ENCODE measurements around the gene ZNF799. TPM values are rescaled to one million over a fixed set of nuclear protein-coding genes. Genes with fewer than 3 reads are reported as not detected.
"Not testable (repeated sequence)": the region's sequence is repeated elsewhere in the genome, so short reads cannot be mapped to it uniquely, and the experiment has no call there.

The ZNF799 gene
- total RNA-seq, result 2.3 TPM

DNA sequence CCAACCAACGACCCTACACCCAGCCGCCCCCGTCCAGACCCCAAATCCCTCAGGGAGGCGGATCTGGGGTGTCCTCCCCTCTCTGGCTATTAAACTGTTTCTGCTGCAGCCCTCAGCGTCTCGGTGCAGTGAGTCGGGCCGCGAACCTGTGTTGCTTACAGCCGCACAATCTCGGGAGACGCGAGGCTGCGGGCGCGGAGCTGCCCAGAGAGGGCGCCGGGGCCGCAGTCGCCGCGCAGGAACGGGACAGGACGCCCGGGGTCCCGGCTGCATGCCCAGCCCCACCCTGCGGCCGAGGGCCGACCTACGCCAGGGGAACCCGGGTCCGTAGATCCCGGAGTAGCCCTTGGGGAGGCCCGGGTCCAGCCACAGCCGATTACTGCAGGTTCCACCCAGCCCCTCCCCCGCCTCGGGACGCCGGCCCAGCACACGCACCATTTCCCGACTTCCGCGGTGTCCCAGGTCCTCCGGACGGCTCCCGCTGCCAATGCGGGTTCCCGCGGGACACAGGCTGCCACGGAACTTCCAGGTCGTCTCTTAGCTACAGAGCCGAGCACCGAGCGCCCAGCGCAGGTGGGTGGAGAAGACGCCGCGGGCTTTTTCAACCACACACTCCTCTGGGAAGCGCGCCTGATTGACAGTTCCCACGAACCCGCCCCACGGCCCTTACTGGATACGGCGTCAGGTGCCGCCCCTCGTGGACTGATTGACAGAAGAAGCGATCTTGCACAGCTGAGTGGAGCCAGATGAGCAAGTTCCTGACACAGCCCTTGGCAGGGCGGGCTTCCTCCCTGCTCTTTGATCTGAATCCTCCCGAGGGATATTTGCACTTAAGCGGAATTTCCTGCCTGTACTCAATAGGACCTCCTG is at the start of gene ZNF799:
Gene ZNF799 (minus strand): TSS at position 639 of the 870 bp plus-strand sequence. CDS start 201 bp downstream, at position 438.
- ATAC-seq, result peak; percentile 100

DNA sequence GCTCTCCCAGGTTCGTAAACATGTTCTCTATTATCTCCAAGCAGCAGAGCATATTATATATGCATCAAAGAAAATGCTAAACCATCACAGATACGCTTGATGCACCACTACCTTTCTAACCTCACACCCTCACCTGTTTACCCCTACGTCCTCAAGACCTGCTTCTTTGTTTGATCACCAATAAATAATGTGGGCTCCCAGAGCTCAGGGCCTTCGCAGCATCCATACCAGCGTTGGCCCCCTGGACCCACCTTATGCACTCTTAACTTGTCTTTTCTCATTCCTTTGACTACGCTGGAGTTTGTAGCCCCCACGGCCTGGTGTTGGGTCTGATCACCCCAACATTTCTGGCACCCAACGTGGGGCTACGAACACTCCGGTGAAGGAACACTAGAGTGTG is 49.8 kb upstream of the ZNF799 start:
- ATAC-seq, result no peak

DNA sequence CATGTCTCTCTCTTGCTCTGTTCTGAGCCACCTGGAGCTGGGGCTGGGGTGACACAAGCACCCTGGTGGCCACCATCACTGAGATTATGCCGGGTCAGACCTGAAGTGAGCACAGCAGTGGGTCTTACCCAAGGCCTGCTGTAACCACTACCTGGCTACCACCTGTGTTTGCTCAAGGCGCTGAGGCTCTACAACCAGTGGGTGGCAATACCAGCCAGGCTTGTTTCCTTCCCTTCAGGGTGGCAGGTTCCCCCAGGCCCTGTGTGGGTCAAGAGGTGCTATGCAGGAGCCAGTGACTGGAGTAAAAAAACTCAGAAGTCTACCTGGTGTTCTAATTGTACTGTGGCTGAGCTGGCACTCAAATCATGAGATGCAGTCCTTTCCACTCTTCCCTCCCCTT is 47.7 kb upstream of the ZNF799 start:
- no peak for ATAC-seq

DNA sequence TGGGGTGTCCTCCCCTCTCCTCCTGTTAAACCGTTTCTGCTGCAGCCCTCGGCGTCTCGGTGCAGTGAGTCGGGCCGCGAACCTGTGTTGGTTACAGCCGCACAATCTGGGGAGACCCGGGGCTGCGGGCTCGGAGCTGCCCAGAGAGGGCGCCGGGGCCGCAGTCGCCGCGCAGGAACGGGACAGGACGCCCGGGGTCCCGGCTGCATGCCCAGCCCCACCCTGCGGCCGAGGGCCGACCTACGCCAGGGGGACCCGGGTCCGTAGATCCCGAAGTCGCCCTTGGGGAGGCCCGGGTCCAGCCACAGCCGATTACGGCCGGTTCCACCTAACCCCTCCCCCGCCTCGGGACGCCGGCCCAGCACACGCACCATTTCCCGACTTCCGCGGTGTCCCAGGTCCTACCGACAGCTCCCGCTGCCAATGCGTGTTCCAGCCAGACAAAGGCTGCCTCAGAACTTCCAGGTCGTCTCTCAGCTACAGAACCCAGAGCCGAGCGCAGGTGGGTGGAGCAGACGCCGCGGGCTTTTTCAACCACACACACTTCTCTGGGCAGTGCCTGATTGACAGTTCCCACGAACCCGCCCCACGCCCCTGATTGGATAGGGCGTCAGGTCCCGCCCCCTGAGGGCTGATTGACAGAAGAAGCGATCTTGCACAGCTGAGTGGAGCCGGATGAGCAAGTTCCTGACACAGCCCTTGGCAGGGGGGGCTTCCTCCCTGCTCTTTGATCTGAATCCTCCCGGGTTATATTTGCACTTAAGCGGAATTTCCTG is 39.7 kb upstream of the ZNF799 start, which contains the start of gene ZNF443:
Gene ZNF443 (minus strand): TSS at position 481 of the 776 bp plus-strand sequence. CDS start 107 bp downstream, at position 374.
- peak; percentile 100 for ATAC-seq

DNA sequence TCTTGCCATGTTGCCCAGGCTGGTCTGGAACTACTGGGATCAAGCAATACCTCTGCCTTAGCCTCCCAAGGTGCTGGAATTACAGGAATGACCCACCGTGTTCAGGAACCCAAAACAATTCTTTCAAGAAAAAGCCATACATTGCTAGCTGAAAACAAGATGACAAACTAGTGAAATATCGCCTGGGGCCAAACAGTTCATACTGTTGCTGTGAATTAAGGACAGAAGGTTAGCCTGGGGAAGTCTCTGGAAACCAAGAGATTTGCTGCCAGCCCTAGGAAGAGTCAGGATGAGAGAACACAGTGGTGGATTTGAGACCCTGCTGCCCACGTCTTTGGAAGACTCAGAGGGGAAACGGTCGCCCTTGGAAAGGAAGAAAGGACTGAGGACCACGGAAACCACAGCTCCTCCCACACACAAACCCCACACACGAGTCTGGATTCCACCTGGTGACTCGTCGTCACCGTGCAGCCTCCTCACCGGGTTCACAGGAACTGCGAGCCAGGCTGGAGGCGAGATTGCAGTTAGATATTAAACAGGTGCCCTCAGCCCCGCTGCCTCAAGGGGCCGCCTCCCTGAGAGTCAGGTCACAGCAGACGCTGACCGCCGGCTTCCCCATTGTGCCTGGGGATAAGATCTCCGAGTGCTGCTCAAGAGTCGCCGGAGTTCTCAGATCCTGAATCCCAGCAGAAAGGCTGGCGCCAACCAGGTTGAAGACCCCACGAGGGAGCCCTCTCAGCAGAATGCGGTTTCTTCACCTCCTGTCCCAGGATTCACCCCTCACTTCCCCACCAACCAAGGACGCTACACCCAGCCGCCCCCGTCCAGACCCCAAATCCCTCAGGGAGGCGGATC is 38.8 kb upstream of the ZNF799 start:
- peak; percentile 15 for ATAC-seq

DNA sequence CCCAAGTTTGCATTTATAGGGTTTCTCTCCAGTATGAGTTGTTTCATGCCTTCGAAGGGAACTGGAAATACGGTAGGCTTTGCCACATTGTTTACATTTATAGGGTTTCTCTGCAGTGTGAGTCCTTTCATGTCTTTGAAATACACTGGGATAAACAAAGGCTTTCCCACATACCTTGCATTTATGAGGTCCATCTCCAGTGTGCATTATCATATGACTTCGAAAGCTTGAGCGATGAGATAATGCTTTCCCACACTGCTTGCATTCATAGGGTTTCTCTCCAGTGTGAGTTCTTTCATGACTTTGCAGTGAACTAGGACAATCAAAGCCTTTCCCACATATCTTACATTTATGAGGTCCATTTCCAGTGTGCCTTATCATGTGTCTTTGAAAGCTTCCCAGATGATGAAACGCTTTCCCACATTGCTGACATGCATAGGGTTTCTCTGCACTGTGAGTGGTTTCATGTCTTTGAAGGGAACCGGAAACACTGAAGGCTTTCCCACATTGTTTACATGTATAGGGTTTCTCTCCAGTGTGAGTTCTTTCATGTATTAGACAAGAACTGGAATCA is 29.7 kb upstream of the ZNF799 start:
- not testable (repeated sequence) for ATAC-seq

DNA sequence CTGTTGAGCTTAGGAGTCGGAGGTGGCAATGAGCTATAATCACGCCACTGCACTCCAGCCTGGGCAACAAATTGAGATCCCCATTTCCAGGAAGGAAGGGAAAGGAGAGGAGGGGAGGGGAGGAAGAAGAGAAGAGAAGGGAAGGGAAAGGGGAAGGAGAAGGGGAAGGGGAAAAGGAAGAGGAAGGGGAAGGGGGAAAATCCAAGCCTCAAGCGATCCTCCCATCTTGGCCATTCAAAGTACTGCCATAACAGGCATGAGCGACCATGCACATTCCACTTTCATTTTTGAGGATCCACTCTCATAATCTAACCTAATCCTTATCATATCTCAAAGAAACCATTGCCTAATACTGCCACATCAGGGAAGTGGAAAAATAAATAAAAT is 24.8 kb upstream of the ZNF799 start:
- no peak for ATAC-seq

DNA sequence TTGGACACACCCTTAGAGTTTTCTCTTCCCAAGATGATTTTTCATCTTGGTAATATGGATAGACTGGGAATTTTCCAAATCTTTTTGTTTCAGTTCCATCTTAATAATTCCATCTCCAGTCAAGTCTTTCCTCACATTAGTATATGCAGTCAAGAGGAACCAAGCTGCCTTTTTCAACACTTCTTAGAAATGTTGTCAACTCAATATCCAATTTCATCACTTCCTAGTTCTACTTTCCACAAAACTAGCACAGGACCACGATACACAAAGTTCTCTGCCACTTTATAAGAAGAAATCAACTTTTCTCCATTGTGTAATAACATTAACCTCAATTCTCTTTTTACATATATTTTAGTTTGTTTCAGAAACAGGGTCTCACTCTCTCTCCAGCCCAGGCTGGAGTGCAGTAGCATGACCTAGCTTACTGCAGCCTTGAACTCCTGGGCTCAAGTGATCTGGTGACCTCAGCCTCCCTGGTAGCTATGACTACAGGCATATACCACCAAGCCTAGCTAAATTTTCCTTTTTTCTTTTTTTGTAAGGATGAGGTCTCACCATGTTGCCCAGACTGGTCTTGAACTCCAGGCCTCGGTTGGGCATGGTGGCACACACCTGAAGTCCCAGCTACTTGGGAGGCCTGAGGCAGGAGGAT is 24.3 kb upstream of the ZNF799 start:
- no peak for ATAC-seq

DNA sequence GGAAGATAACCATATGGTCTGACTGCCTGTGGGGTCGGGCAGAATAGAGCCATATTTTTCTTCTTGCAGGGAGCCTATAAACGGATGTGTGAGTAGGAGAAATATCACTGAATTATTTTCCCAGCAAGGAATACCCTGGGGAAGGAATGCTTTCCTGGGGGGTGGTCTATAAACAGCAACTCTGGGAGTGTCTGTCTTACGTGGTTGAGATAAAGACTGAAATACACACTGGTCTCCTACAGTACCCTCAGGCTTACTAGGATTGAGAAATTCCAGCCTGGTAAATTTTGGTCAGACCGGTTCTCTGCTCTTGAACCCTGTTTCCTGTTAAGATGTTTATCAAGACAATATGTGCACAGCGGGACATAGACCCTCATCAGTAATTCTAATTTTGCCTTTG is 16.2 kb upstream of the ZNF799 start:
- not testable (repeated sequence) for ATAC-seq

DNA sequence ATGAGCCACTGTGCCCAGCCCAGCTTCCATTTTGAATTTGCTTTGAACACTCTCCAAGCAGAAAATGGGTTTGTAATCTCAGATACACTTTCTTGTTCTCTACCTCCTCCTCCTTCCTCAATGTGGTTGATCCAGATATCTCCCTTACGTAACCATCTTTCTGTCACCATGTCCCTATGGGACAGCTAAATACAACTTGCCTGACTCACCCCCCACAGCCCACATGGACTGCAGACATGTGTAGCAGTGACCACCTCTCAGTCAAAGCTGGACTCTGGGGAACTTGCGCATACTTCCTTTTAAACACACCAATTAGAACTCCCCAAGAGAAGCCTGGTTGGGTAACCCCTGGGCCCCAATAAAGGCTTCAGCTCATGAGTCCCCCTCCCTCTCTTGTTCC is 10.8 kb upstream of the ZNF799 start:
- no peak for ATAC-seq

DNA sequence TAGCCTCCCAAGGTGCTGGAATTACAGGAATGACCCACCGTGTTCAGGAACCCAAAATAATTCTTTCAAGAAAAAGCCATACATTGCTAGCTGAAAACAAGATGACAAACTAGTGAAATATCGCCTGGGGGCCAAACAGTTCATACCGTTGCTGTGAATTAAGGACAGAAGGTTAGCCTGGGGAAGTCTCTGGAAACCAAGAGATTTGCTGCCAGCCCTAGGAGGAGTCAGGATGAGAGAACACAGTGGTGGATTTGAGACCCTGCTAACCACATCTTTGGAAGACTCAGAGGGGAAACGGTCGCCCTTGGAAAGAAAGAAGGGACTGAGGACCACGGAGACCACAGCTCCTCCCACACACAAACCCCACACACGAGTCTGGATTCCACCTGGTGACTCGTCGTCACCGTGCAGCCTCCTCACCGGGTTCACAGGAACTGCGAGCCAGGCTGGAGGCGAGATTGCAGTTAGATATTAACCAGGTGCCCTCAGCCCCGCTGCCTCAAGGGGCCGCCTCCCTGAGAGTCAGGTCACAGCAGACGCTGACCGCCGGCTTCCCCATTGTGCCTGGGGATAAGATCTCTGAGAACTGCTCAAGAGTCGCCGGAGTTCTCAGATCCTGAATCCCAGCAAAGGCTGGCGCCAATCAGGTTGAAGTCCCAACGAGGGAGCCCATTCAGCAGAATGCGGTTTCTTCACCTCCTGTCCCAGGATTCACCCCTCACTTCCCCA is 1.0 kb downstream of the ZNF799 start:
- ATAC-seq, result peak; percentile 31

DNA sequence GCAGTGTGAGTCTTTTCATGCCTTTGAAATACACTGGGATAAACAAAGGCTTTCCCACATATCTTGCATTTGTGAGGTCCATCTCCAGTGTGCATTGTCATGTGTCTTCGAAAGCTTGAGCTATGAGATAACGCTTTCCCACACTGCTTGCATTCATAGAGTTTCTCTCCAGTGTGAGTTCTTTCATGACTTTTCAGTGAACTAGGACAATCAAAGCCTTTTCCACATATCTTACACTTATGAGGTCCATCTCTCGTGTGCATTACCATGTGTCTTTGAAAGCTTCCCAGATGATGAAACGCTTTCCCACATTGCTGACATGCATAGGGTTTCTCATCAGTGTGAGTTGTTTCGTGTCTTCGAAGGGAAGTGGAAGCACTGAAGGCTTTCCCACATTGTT is 9.9 kb downstream of the ZNF799 start:
- ATAC-seq, result not testable (repeated sequence)

DNA sequence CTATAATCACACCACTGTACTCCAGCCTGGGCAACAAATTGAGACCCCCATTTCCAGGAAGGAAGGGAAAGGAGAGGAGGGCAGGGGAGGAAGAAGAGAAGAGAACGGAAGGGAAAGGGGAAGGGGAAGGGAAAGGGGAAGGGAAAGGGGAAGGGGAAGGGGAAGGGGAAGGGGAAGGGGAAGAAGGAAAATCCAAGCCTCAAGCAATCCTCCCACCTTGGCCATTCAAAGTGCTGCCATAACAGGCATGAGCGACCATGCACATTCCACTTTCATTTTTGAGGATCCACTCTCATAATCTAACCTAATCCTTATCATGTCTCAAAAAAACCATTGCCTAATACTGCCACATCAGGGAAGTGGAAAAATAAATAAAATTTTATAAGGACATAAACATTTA is 14.7 kb downstream of the ZNF799 start:
- ATAC-seq, result not testable (repeated sequence)

DNA sequence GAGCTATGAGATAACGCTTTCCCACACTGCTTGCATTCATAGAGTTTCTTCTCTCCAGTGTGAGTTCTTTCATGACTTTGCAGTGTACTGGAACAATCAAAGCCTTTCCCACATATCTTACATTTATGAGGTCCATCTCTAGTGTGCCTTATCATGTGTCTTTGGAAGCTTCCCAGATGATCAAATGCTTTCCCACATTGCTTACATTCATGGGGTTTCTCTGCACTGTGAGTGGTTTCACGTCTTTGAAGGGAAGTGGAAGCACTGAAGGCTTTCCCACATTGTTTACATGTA is 20.7 kb downstream of the ZNF799 start:
- ATAC-seq, result no peak

DNA sequence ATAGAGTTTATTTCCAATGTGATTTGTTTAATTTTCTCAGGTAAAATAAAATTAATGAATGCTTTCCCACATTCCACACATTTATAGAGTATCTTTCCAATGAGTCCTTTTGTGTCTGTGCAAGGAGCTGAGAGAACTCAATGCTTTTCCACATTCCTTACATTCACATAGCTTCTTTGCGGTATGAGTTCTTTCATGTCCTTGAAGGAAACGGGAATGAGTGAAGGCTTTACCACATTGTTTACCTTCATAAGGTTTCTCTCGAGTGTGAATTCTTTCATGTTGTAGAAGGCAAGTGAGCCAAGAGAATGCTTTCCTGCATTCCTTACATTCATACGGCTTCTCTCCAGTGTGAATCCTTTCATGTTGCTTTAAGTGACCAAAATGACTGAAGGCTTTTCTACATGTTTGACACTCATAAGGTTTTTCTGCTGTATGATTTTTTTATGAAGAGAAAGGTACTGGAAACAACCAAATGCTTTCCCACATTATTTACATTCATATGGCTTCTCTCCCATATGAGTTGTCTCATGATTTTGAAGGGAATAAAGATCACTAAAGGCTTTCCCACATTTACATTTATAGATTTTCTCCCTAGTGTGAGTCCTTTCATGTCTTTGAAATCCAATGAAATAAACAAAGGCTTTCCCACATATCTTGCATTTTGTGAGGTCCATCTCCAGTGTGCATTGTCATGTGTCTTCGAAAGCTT is 21.2 kb downstream of the ZNF799 start:
- ATAC-seq, result no peak

DNA sequence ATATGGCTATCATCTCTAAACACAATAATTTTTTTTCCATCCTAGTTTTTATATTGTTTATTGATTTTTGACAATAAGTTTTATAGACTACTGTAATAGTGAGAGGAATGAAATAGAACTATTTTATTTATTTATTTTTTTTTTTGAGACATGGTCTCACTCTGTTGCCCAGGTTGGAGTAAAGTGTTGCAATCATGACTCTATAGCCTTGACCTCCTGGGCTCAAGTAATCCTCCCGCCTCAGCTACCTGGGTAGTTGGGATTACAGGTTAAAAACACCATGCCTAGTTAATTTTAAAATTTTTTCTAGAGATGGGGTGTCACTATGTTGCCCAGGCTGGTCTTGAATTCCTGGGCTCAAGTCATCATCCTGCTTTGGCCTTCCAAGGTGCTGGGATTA is 27.0 kb downstream of the ZNF799 start:
- no peak for ATAC-seq

DNA sequence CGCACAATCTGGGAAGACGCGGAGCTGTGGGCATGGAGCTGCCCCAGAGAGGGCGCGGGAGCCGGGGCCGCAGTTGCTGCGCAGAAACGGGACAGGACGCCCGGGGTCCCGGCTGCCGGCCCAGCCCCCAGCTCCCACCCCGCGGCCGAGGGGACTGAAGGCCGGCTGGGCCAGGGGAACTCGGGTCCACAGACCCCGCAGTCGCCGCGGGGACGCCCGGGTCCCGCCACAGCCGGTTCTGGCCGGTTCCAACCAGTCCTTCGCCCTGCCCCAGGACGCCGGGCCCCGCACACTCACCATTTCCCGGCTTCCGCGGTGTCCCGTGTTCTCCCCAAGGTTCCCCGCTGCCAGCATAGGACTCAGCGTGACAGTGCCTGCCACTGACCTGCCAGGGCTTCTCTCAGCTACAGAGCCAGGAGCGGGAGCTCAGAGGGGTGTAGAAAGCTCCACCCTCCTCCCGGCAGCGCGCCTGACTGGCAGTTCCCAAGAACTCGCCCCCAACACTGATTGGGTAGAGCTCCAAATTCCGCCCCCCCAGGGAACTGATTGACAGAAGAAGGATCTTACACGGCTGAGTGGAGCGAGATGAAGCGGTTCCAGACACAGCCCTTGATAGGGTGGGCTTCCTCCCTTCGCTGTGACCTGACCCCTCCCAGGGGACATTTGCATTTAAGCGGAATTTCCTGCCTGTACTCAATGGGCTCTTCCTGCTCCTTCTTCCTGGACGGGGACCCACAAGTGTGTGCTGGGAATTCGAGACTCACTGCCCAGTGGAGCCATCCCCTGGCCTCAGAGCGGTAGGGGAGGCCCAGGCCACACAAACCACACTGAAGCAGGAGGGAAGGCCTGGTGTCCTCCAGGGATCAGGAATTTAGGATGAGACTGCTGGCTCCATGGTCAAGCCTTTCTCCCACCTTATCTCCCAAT is 35.6 kb downstream of the ZNF799 start, which contains the start of gene ZNF442:
Gene ZNF442 (minus strand): TSS at position 448 of the 927 bp plus-strand sequence. CDS start 2,052 bp downstream, outside the sequence.
- peak; percentile 99 for ATAC-seq

DNA sequence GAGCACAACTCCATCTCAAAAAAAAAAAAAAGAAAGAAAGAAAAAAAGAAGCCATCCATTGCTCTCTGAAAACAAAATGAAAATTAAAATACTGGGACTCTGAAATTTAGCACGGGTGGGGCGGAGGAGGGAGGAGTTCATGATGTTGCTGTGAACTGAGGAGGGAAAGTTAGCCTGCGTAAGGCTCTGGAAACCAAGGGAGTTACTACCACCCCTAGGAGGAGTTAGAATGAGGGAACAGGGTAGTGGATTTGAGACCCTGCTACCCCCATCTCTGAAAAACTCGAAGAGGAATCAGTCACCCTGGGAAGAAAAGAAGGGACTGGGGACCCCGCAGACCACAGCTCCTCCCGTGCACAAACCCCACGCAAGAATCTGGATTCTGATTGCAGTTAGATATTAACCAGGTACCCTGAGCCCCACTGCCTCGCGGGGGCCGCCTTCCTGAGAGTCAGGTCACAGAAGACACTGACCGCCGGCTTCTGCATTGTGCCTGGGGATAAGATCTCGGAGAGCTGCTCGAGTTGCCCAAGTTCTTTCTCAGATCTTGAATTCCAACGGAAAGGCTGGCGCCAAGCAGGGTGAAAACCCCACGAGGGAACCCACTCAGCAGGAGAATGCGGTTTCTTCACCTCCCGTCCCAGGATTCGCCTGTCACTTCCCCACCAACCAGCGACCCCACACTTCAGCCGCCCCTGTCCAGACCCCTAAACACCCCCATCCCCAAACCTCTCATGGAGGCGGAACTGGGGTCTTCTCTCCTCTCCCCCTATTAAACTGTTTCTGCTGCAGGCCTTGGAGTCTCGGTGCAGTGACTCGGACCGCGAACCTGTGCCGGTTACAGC is 36.5 kb downstream of the ZNF799 start:
- ATAC-seq, result no peak

All from esophagus mucosa (tissue), 1 donor.